AG10803 (cell line): ENCODE data around the gene FADS1.

Experiments used
- DNase-seq: peaks from one replicate; pipeline ENCODE4 v3.0.0; 2010; ENCODE audit warnings: low read depth
- H3K4me3 ChIP-seq: 2 replicates; pipeline ENCODE4 v1.5.1; 2011; ENCODE audit warnings: mild to moderate bottlenecking, low read length, control low read depth
- CTCF ChIP-seq: conservative IDR thresholded peaks from 2 replicates; pipeline ENCODE4 v1.5.1; 2011; ENCODE audit warnings: mild to moderate bottlenecking, low read length, control low read depth, inconsistent platforms

The FADS1 gene

DNA sequence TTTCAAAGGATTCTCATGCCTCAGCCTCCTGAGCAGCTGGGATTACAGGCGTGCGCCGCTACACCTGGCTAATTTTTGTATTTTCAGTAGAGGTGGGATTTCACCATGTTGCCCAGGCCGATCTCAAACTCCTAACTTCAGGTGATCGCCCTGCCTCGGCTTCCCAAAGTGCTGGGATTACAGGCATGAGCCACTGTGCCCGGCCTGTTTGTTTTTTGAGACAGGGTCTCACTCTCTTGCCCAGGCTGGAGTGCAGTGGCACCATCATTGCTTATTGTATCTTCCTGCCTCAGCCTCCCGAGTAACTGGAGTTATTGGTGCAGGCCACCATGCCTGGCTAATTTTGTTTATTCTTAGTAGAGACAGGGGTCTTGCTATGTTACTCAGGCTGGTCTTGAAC, 19.4 kb upstream of the FADS1 start:
- TF ChIP-seq CTCF = no peak

DNA sequence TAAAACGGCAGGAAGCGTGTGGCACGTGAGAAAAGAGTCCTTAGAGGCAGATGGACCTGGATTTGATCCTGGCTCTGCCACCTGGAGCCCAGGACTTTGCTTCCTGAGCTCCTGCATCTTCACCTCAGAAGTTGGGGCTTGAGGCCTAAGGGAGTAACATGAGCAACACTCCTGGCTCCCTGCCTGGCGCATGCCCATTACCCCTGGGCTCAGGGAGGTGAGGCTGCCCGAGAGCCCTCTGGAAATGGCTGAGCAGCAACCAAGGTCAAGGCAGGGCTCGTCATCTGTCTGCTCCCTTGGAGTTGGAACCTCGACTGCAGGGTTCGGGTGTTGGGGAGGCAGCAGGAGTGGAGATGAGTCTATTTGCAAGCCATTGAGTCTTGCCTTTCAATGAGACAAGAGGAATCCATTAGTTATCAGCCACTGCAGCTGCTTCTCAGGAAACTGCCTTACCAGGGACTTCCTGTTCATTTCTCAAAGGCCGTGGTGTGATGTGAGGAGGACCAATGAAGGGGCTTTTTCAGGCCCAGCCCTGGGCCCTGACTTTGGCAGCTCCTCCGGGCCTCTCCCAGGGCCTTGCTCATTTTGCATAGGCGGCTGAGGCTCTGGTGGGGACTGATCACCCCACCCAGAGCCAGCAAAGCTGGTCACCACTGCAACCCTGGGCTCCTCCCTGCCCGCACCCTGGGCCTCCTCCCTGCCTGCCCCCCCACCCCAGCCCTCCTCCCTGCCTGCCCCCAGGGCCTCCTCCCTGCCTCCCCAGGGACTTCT, 17.7 kb upstream of the FADS1 start:
- peak; percentile 58 for DNase-seq
- no peak overlapping the region for H3K4me3 ChIP-seq
- no peak for TF ChIP-seq CTCF

More for the DNA sequence above, 19.4 kb upstream of the FADS1 start:
- no peak for DNase-seq
- no peak overlapping the region for H3K4me3 ChIP-seq

- DNase-seq = no peak
- no peak overlapping the region for H3K4me3 ChIP-seq
- TF ChIP-seq CTCF = no peak
These were observed 17.1 kb upstream of the FADS1 start for GRCh38 chr11:61833926-61834277.

GRCh38 chr11:61833471-61833870, 16.7 kb upstream of the FADS1 start:
- no peak for TF ChIP-seq CTCF
- H3K4me3 ChIP-seq = no peak overlapping the region
- no peak for DNase-seq

- H3K4me3 ChIP-seq = no peak overlapping the region
- DNase-seq = no peak
- no peak for TF ChIP-seq CTCF
These were observed 16.0 kb upstream of the FADS1 start for GRCh38 chr11:61832754-61833153.

GRCh38 chr11:61832207-61832606, 15.4 kb upstream of the FADS1 start:
- no peak overlapping the region for H3K4me3 ChIP-seq
- no peak for TF ChIP-seq CTCF
- DNase-seq = no peak
